ENCODE results near the gene SRGAP1.

SRGAP1 gene

GRCh38 chr12:63909746-63910145 is 65.2 kb downstream of the SRGAP1 start:
- TF ChIP-seq, protein P1, sequence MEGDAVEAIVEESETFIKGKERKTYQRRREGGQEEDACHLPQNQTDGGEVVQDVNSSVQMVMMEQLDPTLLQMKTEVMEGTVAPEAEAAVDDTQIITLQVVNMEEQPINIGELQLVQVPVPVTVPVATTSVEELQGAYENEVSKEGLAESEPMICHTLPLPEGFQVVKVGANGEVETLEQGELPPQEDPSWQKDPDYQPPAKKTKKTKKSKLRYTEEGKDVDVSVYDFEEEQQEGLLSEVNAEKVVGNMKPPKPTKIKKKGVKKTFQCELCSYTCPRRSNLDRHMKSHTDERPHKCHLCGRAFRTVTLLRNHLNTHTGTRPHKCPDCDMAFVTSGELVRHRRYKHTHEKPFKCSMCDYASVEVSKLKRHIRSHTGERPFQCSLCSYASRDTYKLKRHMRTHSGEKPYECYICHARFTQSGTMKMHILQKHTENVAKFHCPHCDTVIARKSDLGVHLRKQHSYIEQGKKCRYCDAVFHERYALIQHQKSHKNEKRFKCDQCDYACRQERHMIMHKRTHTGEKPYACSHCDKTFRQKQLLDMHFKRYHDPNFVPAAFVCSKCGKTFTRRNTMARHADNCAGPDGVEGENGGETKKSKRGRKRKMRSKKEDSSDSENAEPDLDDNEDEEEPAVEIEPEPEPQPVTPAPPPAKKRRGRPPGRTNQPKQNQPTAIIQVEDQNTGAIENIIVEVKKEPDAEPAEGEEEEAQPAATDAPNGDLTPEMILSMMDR (IDR thresholded peaks at IDR 0.05; ENCODE audit: low read depth, low read length), result no peak
- no peak for DNase-seq (ENCODE audit: extremely low read depth, low read depth)

- DNase-seq (ENCODE audit: extremely low read depth, low read depth), result no peak
- TF ChIP-seq, protein P1 (IDR thresholded peaks at IDR 0.05; ENCODE audit: low read depth, low read length), result no peak
Measured at GRCh38 chr12:63911341-63911740, 66.8 kb downstream of the SRGAP1 start.

GRCh38 chr12:63912651-63913050 is 68.2 kb downstream of the SRGAP1 start:
- no peak for DNase-seq (ENCODE audit: extremely low read depth, low read depth)
- TF ChIP-seq, protein P1 (IDR thresholded peaks at IDR 0.05; ENCODE audit: low read depth, low read length), result no peak

GRCh38 chr12:63913929-63914328 is 69.4 kb downstream of the SRGAP1 start:
- no peak for DNase-seq (ENCODE audit: extremely low read depth, low read depth)
- TF ChIP-seq, protein P1 (IDR thresholded peaks at IDR 0.05; ENCODE audit: low read depth, low read length), result no peak

DNA sequence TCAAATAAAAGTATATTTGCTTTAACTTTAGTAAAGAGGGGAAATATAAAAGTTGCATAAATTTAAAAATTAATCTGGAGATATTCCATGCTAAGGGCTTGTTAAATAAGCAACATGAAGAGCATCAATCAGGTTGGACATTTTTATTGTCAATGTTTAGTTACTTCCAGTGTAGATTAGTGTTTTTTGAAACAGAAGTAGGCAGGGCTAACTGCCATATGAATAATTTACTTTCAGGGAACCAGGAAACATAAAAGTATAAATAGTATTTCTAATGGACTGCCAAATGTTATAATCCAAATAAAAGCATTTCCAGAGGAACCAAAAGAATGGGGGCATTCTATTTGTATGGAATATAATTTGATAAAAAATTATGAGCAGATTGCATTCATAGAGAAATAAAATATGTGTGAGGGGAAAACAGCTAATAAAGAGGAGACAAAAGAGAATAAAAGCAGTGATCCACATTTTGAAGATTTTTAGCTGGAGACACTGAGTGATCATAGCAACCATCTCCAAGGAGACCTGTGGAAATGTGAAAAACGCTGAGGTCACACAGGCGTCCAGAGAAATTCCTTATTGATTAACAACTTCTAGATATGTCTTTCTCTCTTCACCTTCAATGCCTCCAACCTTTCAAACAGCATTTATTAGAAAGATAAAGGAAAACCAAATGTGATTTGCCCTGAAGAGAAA is 70.8 kb downstream of the SRGAP1 start:
- DNase-seq (ENCODE audit: extremely low read depth, low read depth), result no peak
- TF ChIP-seq, protein P1 (IDR thresholded peaks at IDR 0.05; ENCODE audit: low read depth, low read length), result no peak

GRCh38 chr12:63916561-63917476 is 72.3 kb downstream of the SRGAP1 start:
- DNase-seq (ENCODE audit: extremely low read depth, low read depth), result no peak
- TF ChIP-seq, protein P1 (IDR thresholded peaks at IDR 0.05; ENCODE audit: low read depth, low read length), result no peak

GRCh38 chr12:63917477-63917862 is 73.0 kb downstream of the SRGAP1 start:
- no peak for DNase-seq (ENCODE audit: extremely low read depth, low read depth)
- TF ChIP-seq, protein P1 (IDR thresholded peaks at IDR 0.05; ENCODE audit: low read depth, low read length), result no peak
